Mucosa of stomach (tissue), 1 donor: ENCODE measurements around the gene KDELR1.

Experiments
- H3K27me3 ChIP-seq: one replicate; pipeline ENCODE4 v1.7.0; 2013; ENCODE audit warnings: mild to moderate bottlenecking, low read length; ENCODE audit not compliant: control insufficient read depth, insufficient read depth
- H3K36me3 ChIP-seq: one replicate; pipeline ENCODE4 v1.7.0; 2013; ENCODE audit warnings: low read length; ENCODE audit not compliant: control insufficient read depth, insufficient read depth
- H3K4me1 ChIP-seq: one replicate; pipeline ENCODE4 v1.7.0; 2013; ENCODE audit warnings: mild to moderate bottlenecking, low read length; ENCODE audit not compliant: control insufficient read depth, insufficient read depth
- H3K4me3 ChIP-seq: one replicate; pipeline ENCODE4 v1.7.0; 2013; ENCODE audit warnings: low read length
- H3K9ac ChIP-seq: one replicate; pipeline ENCODE4 v1.7.0; 2013; ENCODE audit warnings: mild to moderate bottlenecking, low read length, moderate library complexity
- H3K9me3 ChIP-seq: one replicate; pipeline ENCODE4 v1.7.0; 2013; ENCODE audit warnings: mild to moderate bottlenecking, low read length, moderate library complexity; ENCODE audit not compliant: control insufficient read depth
- donor health status: Pancreatic carcinoma.

Gene KDELR1

DNA sequence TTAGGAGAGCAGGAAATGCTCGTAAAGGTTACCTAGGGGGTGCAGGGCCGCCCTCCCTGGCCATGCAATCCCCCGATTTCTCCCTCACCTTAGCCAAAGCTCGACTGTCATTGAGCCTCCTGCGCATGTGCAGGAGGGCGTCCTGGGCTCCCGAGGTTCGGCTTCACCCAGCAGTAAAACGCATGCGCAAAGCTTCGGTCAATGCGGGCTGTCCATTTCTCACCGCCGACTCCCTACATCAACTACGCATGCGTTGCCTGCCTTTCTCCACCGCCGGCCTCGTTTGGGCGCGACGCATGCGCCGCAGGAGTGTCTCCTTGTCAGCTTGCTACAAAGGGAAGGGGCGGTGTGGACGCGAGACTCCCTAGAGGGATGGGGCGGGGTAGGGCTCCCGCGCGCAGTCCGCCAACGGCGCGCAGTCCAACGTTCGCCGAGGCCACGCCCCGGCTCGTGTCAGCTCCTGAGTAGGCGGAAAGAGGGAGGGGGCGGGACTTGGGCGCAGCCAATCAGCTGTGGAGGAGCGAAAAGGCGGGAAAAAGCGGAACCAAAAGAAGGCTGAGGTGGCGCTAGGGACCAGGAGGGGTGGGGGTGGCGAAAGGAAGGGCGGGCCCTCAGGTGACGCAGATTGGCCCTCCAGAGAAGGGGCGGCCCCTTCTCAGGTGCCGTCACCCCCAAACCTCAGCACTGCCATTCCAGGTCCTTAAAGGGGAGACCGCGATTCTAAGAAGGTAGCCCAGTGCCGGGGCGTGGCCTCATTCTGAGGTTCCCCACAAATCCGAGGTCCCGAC, 27.3 kb downstream of the KDELR1 start, which contains the start of the genes SYNGR4 and TMEM143:
Gene SYNGR4, plus strand, starts transcription at position 558 of the 788 bp plus-strand sequence. CDS start 1,476 bp downstream, outside the sequence.
Gene TMEM143, minus strand, starts transcription at position 131 of the 788 bp plus-strand sequence. Its CDS starts 20 bp downstream, at position 111.
- Histone ChIP-seq H3K9ac (peak within 1 kb of the TSS; percentile 91), H3K36me3 (no peaks in the 10 kb centered on the region), H3K4me3 (peak within 1 kb of the TSS; percentile 70), H3K4me1 (peaks cover 25% of the 10 kb centered on the region), H3K9me3 (no peaks in the 10 kb centered on the region), H3K27me3 (no peaks in the 10 kb centered on the region)

DNA sequence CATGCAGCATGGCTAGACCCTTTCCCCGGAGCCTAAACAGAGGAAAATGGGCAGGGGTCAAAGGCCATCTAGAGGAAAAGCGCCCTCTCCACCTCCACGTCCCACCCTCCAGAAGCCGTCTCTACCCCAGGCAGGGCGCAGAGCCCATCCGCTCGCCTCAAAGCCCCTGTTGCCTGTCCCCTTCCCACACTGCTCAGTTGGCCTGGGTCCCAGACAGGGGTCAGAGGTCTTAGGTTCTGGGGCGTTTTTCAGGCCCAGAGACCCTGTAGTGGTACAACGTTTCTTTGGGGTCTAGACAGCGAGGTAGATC, 27.9 kb downstream of the KDELR1 start:
- Histone ChIP-seq H3K9ac (peak overlapping the region; percentile 91), H3K4me3 (peak overlapping the region; percentile 70), H3K27me3 (no peaks in the 10 kb centered on the region), H3K36me3 (no peaks in the 10 kb centered on the region), H3K9me3 (no peaks in the 10 kb centered on the region), H3K4me1 (peaks cover 20% of the 10 kb centered on the region)

DNA sequence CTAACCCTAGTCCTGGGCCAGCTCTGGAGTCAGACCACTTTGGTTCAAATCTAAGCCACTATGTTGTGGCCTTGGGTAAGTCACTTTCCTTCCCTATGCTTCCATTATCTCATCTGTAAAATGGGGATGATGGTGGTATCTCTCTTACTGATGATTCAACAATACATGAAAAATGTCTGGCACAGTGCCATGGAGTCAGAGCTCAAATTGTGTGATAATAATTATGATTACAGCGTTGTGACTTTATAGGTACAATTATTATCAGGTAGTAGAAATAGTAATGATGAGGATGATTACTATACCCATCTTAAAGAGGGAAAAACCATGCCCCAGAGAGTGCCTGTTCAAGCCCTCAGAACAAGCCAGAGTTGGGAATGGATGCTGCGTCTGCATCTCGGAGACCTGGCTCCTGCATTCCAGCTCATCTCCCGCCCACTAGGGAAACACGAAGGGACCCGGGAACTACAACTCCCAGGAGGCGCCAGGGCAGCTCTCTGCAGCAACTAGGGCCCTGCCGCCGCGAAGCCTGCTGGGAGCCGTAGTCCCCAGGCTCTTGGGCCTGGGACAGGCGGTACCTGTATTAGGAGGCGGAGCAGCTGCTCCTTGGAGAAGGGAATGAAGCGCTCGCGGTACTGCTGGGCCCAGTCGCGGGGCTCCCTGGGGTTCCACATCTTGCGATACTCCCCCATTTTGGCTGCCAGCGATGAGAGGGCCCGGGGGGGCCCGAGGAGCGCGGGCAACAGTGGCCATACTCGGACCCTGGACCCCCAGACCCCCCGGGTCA, 28.4 kb downstream of the KDELR1 start:
- Histone ChIP-seq H3K4me3 (peak overlapping the region; percentile 70), H3K36me3 (no peaks in the 10 kb centered on the region), H3K9ac (peak overlapping the region; percentile 91), H3K9me3 (no peaks in the 10 kb centered on the region), H3K4me1 (peaks cover 19% of the 10 kb centered on the region), H3K27me3 (no peaks in the 10 kb centered on the region)

DNA sequence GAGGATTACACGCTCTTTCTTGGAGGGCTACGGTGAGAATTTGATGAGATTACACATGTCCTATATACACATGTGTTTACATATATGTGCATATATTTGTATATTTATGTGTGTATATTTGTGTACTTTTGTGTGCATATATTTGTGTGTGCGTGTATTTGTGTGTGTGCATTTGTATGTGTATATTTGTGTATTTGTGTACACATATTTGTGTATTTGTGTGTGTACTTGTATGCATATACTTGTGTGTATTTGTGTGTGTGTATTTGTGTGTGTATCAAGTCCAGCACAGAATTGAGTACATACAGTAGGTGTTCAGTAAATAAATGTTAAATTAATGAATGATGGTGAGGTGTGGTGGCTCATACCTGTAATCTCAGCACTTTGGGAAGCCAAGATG, 29.4 kb downstream of the KDELR1 start:
- Histone ChIP-seq H3K27me3 (no peaks in the 10 kb centered on the region), H3K9ac (no peak overlapping the region), H3K9me3 (no peaks in the 10 kb centered on the region), H3K4me1 (peaks cover 19% of the 10 kb centered on the region), H3K4me3 (no peak overlapping the region), H3K36me3 (no peaks in the 10 kb centered on the region)

DNA sequence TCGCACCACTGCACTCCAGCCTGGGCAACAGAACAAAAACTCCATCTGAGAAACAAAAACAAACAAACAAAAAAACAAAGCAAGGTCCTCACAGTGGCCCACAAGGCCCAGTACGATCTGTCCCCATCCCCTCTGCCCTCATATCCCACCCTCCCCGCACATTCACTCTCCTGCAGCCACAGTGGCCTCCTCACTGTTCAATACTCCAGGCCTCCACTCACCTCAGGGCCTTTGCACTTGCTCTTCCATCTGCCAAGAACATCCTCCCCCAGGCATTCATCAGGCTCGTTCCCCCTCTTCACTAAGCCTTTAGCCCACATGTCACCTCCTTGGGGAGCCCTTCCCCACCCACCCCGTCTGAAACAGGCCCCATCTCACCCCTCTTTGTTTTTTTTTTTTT, 32.2 kb downstream of the KDELR1 start:
- no peaks in the 10 kb centered on the region for H3K27me3 ChIP-seq
- H3K4me3 ChIP-seq = no peak overlapping the region
- H3K9ac ChIP-seq = no peak overlapping the region
- no peaks in the 10 kb centered on the region for H3K36me3 ChIP-seq
- H3K9me3 ChIP-seq = no peaks in the 10 kb centered on the region
- peaks cover 12% of the 10 kb centered on the region for H3K4me1 ChIP-seq

DNA sequence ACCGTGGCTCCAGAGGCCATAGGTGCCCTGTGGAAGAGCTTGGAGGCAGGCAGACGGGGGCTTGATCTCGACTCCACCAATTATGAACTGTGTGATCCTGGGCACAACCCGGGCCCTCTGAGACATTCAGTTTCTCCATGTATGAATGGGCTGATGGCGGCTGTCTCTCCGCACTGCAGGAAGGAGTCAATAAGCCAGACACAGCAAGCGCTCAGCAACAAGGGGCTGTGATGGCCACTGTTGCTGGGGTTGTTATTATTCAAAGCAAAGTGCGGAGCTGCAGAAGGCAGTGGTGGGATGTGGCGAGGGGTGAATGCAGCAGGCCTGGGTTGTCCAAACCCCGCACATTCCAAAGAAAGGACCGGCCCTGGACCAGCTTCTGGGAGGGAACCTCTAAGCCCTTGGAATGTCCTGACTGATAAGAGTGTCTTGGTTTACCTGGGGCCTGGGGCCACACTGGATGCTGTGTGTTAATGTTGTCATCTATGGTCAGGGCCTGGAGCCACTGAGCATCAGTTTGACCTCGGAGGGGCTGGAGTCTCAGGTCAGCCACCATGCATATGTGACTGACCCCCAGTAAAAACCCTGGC, 35.9 kb downstream of the KDELR1 start:
- Histone ChIP-seq H3K9me3 (no peaks in the 10 kb centered on the region), H3K9ac (no peak overlapping the region), H3K36me3 (no peaks in the 10 kb centered on the region), H3K4me1 (no peaks in the 10 kb centered on the region), H3K4me3 (no peak overlapping the region), H3K27me3 (no peaks in the 10 kb centered on the region)

DNA sequence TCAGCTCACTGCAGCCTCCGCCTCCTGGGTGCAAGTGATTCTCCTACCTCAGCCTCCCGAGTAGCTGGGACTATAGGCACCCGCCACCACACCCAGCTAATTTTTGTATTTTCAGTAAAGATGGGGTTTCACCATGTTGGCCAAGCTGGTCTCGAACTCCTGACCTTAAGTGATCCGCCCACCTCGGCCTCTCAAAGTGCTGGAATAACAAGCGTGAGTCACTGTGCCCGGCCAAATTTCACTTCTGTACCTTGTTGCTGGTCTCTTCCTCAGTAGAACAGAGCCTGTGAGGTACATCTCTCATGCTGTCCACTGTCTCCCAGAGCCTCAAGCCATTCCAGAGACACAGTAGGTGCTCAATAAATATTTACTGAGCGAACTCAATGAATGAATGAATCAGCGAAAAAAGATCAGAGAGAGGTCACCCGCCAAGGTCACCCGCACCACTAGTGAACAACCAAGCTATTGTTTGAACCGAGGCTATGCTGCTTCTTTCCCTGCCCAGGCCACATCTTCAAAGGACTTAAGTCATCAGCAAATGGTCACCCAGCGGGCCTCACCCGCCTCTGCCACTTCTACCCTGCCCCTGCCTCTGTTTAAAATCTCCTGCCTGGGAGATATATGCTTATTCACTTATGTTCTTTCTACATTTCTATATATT, 36.9 kb downstream of the KDELR1 start:
- Histone ChIP-seq H3K27me3 (no peaks in the 10 kb centered on the region), H3K4me3 (no peak overlapping the region), H3K9ac (no peak overlapping the region), H3K9me3 (no peaks in the 10 kb centered on the region), H3K4me1 (no peaks in the 10 kb centered on the region), H3K36me3 (no peaks in the 10 kb centered on the region)

DNA sequence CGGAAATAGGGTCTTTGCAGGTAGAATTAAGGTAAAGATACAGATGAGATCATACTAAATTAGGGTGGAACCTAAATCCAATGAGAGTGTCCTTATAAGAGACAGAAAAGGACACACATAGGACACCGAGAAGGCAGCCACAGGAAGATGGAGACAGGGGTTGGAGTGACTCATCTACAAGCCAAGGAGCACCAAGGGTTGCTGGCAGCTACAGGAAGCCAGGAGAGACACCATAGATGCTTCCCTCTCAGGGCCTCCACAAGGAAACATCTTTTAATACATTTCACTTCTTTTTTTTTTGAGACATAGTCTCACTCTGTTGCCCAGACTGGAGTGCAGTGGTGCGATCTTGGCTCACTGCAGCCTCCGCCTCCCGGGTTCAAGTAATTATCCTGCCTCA, 37.7 kb downstream of the KDELR1 start:
- H3K9ac ChIP-seq = no peak overlapping the region
- H3K27me3 ChIP-seq = no peaks in the 10 kb centered on the region
- no peak overlapping the region for H3K4me3 ChIP-seq
- H3K4me1 ChIP-seq = no peaks in the 10 kb centered on the region
- H3K36me3 ChIP-seq = no peaks in the 10 kb centered on the region
- no peaks in the 10 kb centered on the region for H3K9me3 ChIP-seq

DNA sequence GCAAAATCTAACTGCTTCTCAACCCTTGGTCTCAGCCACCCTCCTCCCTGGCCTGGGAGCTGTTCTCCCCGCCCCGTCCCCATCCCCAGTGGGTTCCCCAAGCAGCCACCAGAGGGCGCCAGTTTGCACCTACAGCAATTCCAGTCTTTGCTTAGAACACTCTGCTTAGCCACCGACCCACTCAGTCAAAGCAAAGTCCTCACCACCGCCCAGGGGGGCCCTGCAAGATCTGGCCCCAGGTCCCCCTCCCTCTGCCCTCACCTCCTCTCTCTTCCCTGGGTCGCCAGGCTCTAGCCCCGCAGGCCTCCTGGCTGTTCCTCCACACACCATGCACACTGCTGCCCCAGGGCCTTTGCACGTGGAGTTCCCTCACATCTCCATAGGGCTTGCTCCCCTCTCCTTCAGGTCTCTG, 40.0 kb downstream of the KDELR1 start:
- H3K9ac ChIP-seq = no peak overlapping the region
- no peaks in the 10 kb centered on the region for H3K4me1 ChIP-seq
- no peaks in the 10 kb centered on the region for H3K9me3 ChIP-seq
- H3K36me3 ChIP-seq = no peaks in the 10 kb centered on the region
- no peaks in the 10 kb centered on the region for H3K27me3 ChIP-seq
- no peak overlapping the region for H3K4me3 ChIP-seq

DNA sequence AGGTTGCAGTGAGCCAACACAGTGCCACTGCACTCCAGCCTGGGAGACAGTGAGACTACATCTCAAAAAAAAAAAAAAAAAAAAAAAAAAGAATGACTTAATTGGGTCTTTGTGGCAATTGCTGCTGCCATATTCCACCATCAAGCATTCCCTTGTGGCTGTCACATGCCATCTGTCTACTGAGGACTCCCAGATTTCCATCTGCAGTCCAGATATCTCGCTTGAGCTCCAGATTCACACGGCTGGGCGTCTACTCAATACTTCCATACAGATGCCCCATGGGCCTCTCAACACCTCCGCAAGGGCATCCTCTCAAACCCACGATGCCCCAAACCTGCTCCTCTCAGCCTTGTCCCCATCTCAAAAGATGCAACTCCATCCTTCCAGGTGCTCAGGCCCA, 40.5 kb downstream of the KDELR1 start:
- no peak overlapping the region for H3K4me3 ChIP-seq
- no peaks in the 10 kb centered on the region for H3K27me3 ChIP-seq
- no peaks in the 10 kb centered on the region for H3K9me3 ChIP-seq

DNA sequence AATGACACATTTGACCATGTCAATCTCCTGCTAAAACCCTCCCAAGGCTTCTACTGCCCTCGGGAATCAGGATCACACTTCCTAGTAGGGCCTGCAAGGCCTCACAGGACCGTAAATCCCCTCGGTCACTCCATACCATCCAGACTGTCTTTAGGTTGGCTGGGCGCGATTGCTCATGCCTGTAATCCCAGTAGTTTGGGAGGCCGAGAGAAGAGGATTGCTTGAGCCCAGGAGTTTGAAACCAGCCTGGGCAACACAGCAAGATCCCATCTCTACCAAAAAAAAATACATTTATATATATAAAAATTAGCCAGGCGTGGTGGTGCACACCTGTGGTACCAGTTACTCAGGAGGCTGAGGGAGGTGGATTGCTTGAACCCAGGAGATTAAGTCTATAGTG, 42.6 kb downstream of the KDELR1 start:
- H3K9ac ChIP-seq = no peak overlapping the region
- no peaks in the 10 kb centered on the region for H3K36me3 ChIP-seq
- no peaks in the 10 kb centered on the region for H3K27me3 ChIP-seq
- H3K4me3 ChIP-seq = no peak overlapping the region
- H3K9me3 ChIP-seq = no peaks in the 10 kb centered on the region
- H3K4me1 ChIP-seq = no peaks in the 10 kb centered on the region

More for the DNA sequence above, 40.5 kb downstream of the KDELR1 start:
- no peaks in the 10 kb centered on the region for H3K4me1 ChIP-seq
- no peaks in the 10 kb centered on the region for H3K36me3 ChIP-seq
- no peak overlapping the region for H3K9ac ChIP-seq
